HG03175 (cell line): ENCODE measurements around the gene ZNF534.
"Not testable (repeated sequence)": the region's sequence is repeated elsewhere in the genome, so short reads cannot be mapped to it uniquely, and the experiment has no call there.

Experiments used
- ATAC-seq: cut with Tn5 transposase; IDR thresholded peaks from one replicate; pipeline ENCODE4 v1.9.1; 2021; ENCODE audit warnings: mild to moderate bottlenecking, moderate library complexity; ENCODE audit not compliant: unreplicated experiment

ZNF534 gene

DNA sequence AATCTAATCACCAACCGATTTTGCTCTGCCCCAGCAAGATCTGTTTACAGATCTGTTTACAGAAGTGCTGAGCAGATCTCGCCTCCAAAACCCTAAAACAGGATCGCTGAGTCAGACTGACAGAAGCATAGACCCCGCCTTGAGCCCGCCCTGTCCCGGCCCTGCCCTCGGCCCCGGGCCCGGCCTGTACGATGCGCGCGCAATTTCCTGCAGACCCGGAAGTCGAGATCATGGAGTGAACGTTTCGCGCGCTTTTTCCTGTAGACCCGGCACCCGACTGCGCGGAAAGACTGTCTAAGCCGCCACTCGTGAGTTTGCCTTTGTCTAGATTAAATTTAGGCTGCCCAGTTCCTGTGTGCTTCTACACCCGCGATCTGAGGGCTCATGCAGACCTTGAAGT lies at the start of gene ZNF534:
TSS of gene ZNF534 (plus strand) at position 212 of the 400 bp plus-strand sequence. CDS start 2,327 bp downstream, outside the sequence.
- no peak for ATAC-seq

DNA sequence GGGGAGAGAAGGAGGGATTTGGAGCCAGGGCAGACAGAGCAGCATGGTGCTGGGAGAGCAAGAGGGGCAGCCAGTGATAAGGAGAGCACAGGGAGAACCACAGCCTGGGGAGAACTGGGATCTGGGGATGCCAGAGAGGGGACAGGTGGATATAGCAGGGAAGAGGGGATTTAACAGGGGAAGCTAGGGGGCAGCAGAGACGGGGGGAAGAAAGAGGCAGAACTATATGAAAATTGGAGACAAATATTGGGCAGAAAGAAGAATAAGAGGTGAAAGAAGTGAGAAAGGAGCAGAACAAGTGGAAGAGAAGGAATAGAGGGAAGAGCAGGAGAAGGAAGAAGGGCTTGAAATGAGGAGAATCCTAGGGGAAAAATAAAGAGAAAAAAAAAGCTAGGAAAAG lies 37.8 kb upstream of the ZNF534 start:
- ATAC-seq = no peak

DNA sequence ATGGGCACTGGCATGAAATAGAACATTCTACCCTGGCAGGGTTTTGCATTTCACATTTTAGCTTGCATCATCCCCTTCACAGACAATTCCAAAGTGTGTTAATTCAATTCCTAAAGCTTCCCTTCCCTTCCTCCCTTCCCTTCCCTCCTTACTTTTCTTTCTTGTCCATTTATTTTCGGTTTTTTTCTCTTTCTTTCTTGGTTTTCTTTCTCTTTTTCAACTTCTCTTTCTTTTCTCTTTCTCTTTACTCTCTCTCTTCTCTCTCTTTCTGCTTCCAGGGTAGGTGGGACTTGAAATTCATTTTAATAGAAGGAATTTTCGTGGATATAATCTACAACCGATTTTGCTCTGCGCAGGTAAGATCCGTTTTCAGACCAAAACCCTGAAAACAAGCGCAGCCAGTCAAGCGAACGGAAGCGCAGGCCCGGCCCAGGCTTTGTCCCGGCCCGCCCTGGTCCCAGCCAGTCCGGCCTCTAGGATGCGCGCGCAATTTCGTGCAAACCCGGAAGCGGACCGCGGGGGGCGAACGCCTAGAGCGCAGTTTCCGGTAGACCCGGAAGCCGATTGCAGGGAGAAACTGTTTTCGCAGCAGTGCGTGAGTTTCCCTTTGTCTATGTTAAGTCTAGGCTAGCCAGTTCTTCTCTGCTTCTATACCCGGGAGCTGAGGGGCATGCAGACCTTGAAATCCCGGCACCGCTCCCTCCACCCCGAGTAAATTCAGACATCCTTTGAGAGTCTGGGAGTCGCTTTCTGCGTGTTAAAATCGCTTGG lies 31.5 kb upstream of the ZNF534 start, which contains the start of gene ZNF528:
TSS of gene ZNF528 (plus strand) at position 540 of the 771 bp plus-strand sequence. CDS start 4,165 bp downstream, outside the sequence.
- no peak for ATAC-seq

DNA sequence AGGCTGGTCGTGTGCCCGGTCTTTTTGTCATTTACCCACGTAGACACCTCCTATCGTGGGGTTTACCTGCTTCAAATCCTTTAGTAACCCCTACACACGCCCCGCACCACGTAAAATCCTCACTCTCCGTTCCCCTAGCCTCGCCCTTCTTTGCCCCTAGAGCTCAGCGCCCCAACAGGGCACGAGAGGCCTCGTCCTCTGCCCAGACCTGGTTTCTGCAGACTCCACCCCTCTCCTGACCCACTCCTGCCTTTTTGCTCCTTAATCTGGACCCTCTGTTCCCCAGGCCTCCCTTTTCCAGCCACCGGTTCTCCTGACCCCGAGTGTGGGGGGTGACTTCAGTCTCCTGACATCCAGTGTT lies 30.9 kb upstream of the ZNF534 start:
- ATAC-seq = no peak

DNA sequence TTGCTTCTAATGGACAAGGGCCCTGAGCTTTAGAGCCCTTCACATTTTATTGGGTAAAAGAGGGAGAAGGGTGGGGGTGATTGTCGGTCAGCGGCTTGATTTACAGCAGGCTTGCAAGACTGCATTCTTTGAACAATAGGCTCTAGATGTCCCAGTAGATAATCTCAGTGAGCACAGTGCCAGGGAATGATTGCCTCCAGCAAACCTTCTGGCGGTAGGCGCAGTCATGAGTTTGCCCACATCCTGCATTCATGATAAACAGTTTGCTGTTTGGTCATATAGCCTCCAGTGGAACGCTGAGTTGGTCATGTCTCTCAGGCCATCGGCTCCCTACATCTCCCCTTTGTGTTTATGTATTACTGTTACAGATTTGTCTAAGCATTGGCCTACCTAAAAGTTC lies 18.7 kb upstream of the ZNF534 start:
- ATAC-seq = no peak

DNA sequence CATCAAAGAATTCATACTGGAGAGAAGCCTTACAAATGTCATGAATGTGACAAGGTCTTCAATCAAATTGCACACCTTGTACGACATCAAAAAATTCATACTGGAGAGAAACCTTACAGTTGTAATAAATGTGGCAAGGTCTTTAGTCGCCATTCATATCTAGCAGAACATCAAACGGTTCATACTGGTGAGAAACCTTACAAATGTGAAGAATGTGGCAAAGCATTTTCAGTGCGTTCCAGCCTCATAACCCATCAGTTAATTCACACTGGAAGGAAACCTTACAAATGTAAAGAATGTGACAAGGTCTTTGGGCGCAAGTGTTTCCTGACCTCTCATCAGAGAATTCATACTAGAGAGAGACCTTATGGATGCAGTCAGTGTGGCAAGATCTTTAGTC lies 13.2 kb upstream of the ZNF534 start:
- ATAC-seq = no peak

DNA sequence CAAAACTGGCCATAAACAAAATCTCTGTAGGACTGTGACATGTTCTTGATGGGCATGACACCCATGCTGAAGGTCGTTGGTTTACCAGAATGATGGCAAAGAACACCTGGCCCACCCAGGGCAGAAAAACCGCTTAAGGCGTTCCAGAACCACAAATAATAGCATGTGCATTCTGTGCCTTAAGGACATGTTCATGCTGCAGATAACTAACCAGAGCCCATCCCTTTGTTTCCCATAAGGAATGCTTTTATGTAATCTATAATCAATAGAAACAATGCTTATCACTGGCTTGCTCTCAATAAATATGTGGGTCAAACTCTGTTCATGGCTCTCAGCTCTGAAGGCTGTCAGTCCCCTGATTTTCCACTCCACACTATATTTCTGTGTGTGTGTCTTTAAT lies 13.2 kb downstream of the ZNF534 start:
- ATAC-seq = no peak

DNA sequence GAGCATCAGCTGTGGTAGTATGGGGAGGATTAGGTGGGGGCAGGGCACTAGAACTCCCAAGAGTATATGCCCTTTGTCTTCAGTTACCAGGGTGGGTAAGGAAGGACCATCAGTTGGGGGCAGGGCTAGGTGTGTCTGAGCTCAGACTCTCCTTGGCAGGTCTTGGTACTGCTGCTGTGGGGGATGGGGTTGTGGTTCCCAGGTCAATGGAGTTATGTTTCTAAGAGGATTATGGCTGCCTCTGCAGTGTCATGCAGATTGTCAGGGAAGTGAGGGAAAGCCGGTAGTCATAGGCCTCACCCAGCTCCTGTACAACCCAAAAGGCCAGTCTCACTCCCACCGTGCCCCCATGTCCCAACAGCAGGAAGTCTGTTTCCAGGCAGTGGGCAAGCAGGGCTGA lies 15.6 kb downstream of the ZNF534 start:
- no peak for ATAC-seq

DNA sequence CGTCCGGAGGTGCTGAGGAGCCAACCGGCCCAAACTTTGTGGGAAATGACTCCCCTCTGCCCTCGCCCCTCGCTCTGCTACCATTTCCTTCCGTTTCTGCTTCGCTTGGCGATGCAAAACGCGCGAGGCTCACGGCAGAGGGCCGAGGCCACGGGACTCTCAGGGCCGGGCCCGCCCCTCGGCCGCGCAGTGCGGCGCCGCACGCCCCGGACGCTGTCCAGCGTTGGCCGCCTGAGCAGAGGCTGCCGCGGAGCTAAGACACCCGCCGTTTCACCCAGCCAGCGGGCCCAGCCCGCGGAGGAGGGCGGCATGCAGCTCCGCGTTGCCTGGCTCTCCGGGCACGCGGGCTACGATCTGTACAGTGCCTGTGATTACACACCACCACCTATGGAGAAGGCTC lies 22.3 kb downstream of the ZNF534 start:
- no peak for ATAC-seq

DNA sequence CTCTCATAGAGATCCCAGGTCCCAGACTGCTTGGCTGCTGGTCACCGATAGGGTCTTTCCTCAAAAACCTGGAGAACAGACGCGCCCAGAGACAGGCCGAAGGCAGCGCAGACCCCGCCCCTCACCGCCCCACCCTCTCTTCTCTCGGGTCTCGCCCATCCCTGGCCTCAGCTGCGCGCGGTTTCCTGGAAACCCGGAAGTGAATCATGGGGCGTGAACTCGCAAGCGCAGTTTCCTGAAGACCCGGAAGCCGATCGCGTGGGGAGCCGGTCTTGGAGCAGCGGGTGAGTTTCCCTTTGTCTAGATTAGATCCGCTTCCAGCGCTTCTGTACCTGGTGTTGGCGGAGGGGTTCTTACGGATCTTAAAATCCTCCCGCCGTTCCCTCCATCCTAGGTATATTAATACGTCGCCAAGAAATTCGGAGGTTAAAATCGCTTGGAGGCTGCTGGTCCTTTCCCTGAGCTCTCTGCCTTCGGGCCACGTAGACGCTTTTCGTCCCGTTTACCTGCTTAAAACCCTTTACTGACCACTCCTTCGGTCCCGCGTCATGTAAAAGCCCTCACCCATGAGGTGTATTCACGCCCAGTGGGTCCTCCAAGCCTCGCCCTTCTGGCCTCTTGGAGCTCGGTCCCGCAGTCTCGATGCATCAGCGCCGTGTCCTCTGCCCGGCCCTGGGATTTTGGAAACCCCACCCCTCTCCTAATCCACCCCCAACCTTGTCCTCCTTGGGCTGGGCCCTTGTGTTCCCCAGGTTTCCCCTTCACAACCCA lies 24.6 kb downstream of the ZNF534 start, which contains the start of gene ZNF578:
TSS of gene ZNF578 (plus strand) at position 230 of the 771 bp plus-strand sequence. CDS start 48,293 bp downstream, outside the sequence.
- ATAC-seq = no peak

DNA sequence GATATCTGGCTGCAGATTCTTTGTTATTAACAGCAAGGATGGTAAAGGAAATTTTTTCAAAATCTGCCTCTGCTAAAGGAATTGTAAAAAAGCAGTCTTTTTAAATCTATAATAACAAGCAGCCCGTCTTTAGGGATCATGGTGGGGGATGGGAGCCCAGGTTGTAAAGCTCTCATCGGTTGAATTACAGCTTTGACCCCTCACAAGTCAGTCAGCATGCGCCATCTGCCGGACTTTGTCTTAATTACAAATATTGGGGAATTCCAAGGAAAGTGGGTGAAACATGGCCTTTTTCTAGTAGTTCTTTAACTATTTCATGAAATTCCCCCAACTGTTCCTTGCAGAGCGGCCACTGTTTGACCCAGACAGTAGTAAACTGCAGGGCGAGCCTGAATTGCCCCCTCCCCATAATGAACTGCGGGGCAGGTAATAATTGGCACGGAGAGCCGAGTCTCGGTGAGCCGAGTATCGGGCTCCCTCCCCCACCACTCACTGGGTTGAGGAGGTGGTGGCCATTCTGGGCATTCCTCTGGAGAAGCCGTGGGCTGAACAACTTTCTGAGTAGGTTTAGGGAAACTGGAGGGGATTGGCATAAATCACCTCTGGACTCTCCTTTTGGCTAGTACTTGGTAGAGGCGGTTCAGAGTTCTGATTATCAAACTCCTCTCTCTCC lies 36.0 kb downstream of the ZNF534 start:
- no peak for ATAC-seq

DNA sequence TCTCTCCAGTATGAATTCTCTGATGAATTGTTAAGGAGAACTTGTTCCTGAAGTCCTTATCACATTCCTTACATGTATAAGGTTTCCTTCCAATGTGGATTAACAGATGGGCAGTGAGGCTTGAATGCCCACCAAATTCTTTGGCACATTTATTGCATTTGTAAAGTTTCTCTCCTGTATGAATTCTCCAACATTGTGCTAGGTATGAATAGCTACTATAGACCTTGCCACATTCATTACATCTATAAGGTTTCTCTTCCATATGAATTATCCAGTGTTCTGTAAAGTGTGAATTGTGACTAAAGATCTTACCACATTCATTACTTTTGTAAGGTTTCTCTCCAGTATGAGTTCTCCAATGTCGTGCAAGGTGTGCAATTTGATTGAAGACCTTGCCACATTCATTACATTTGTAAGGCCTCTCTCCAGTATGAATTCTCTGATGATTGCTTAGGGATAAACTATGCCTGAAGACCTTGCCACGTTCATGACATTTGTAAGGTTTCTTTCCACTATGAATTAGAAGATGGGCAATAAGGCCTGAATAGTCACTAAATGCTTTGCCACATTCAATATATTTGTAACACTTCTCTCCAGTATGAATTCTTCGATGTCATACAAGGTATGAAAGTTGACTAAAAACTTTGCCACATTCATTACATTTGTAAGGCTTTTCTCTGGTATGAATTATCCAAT lies 44.9 kb downstream of the ZNF534 start:
- ATAC-seq = no peak

DNA sequence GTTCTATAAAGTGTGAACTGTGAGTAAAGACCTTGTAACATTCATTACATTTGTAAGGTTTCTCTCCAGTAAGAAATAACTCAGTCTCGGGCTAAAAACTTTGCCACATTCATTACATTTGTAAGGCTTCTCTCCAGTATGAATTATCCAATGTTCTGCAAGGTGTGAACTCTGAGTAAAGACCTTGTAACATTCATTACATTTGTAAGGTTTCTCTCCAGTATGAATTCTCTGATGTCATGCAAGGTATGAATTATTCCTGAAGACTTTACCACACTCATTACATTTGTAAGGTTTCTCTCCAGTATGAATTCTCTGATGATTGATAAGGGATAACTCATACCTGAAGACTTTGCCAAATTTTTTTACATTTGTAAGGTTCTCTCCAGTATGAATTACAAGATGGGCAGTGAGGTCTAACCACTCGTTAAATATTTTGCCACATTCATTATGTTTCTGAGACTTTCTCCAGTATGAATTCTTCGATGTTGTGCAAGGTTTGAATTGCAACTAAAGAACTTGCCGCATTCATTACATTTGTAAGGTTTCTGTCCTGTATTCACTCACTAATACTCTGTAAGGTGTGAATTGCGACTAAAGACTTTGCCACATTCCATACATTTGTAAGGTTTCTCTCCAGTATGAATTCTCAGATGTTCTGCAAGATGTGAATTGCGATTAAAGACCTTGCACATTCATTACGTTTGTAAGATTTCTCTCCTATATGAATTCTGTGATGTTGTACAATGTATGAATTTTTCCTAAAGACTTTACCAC lies 45.6 kb downstream of the ZNF534 start:
- no peak for ATAC-seq

DNA sequence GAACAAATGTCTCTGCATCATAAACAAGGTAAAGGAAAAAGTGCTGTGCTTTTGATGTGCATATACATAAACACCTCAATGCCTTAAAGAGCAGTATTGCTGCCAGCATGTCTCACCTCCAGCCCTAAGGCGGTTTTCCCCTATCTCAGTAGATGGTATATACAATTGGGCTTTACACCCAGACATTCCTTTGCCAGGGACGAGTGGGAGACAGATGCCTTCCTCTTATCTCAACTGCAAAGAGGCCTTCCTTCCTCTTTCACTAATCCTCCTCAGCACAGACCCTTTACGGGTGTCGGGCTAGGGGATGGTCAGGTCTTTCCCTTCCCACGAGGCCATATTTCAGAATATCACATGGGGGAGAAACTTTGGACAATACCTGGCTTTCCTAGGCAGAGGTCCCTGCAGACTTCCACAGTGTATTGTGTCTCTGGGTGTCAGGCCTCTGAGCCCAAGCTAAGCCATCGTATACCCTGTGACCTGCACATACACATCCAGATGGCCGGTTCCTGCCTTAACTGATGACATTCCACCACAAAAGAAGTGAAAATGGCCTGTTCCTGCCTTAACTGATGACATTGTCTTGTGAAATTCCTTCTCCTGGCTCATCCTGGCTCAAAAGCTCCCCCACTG lies 55.3 kb downstream of the ZNF534 start:
- ATAC-seq = not testable (repeated sequence)

DNA sequence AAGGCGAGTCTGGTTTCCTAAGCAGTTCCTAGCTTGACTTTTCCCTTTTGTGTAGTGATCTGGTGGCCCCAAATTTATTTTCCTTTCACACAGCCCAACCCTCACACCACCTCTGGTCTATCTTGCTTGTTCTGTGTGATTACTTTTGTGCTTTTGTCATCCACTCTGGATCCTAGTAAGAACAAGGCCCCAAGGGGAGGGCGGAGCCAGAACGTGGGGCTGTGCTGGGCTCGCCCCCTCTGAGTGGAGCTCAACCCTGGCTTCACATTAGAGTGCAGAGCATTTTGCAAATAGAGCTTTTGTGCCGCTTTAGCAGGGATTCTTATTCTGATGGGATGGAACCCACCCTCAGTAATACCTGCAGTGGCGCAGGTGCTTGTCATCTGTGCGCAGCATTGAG lies 56.1 kb downstream of the ZNF534 start:
- not testable (repeated sequence) for ATAC-seq

DNA sequence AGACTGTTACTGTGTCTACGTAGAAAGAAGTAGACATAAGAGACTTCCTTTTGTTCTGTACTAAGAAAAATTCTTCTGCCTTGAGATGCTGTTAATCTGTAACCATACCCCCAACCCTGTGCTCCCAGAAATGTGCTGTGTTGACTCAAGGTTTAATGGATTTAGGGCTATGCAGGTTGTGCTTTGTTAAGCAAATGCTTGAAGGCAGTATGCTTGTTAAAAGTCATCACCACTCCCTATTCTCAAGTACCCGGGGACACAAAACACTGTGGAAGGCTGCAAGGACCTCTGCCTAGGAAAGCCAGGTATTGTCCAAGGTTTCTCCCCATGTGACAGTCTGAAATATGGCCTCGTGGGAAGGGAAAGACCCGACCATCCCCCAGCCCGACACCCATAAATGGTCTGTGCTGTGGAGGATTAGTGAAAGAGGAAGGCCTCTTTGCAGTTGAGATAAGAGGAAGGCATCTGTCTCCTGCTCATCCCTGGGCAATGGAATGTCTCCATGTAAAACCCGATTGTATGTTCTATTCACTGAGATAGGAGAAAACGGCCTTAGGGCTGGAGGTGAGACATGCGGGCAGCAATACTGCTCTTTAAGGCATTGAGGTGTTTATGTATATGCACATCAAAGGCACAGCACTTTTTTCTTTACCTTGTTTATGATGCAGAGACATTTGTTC lies 56.8 kb downstream of the ZNF534 start:
- not testable (repeated sequence) for ATAC-seq

DNA sequence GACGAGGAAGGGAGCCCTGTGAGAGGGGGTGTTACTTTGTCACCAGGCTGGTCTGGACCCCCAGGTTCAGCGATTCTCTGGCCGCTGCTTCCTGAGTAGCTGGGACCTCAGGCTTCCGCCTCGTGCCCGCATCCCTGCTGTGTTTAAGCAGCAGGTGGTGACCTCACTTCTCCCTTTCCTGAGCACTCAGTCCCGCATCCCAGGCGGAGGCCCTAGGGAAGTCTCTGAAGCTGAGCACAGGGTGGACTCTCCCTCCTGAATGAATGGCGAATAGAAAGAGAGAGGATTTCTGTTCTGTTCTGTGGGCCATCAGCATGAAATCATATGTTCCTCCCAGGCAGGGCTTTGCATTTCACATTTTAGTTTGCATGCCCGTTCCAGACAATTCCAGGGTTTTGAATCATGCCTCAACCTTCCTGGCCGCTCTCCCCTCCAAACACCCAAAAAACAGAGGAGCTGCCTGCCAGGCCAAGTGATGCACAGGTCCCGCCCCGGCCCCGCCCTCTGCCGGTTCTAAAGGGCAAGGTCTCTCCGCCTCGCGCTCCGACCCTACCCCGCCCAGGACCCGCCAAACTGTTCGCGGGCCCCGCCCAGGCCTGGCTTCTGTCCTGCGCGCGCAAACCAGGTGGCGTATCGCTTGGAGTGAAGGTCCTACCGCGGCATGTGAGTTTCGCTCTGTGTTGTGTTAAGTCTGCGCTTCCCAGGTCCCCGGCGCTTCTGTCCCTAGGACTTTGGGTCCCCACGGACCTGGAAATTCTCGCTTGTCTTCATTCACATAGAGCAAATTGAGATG lies 63.4 kb downstream of the ZNF534 start:
- no peak for ATAC-seq

DNA sequence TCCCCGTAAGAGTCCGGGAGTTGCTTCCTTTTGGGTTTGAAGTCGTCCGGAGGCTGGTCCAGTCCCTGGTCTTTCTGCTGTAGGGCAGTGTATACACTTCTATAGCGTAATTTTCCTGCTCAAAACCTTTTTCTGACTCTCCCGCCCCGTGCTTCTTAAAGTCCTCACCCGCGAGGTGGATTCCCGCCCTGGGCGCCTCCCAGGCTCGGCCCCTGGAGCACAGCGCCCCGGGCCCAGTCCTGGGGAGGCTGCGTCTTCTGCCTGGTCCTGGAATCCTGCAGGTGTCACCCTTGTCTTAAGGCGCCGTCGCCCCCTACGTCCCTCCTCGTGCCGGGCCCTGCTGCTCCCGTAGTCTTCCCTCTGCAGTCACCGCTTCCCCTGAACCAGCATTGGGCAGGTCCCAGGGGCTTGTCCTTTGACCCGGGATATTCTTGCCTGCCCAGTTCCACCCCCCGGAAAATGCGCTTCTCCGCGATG lies 64.1 kb downstream of the ZNF534 start:
- no peak for ATAC-seq
